Heart left ventricle (tissue), 13 donors: ENCODE results near the gene AHDC1.

ENCODE experiments used
- CTCF ChIP-seq, 12 donors: fragments of 200-600 bp; sonication (generic) in 4 of 12; IDR thresholded peaks; one replicate each; pipeline versions ENCODE4 v1.5.0 to v1.8.0; 2018 to 2022; ENCODE audit warnings: antibody characterized with exemption in 12 of 12, mild to moderate bottlenecking in 5 of 12
- POLR2A ChIP-seq, 2 donors: fragments of 450-650 bp; IDR thresholded peaks; one replicate each; pipeline ENCODE4 v1.6.1; 2017; ENCODE audit warnings: antibody characterized with exemption in 2 of 2, mild to moderate bottlenecking in 2 of 2, moderate library complexity in 2 of 2
- donor health status: ischemic (EF 13 %, LVEDD 7.1; RV severe dilation, severe dysfunction).
- donor health status: DM: no; HTN: yes; CAD: no.
- donor health status: DM: no; HTN: no; CAD: no.
- donor health status: ischemic (EF 25% LVEDD 6.9; RV normal size, moderate dysfunction).
- donor health status: ischemic (EF 25% LVEDD 5.7; RV mildly dilated, moderate dysfunction).
- donor health status: ischemic (EF 35%, LVEDD 5.7; RV mildly dilated, moderate dysfunction).
- donor health status: nonischemic (EF 11% LVEDD 7.7; RV severe dilation, severe dysfunction).
- donor health status: DM: yes; HTN: yes; CAD: no.
- donor health status: PGD.
- donor health status: ischemic (EF 29% LVEDD 5.4; RV normal size, mild dysfunction).
- donor health status: nonischemic (EF 23%, LVEDD 6.1; RV moderate dilation, normal function).

DNA sequence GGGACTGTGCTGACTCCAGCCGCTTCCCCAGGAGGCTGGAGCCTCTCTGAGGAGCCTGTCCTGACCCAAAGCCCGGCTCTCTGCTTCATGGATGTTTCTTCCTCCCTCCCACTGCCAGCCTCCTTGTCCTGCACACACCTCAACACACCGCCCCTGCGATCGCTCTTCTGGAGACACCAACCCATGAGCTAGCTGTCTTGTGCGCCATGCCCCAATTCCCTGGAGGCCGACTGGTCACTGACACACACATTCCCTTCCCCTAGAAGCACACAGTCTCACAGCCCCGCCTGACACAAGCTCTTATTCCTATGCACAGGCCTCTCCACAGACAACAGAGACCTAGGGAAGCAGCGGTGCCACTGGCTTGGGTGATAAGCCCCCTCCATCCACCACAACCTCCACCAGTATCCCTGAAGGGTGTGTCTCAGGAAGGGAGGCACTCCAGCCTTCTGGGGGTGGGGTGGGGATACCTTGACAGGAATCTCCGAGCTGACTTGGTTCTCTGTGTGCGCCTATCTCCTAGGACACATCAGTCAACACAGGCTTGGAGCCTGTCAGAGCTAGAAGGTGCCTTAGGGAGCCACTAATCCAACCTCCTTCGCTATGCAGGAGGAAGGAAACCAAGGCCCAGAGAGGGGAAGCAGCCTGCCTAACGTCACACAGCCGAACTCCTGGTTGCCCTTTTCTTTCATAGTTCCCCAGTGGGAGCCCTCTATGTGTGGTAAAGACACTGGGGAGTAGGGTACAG lies 31.1 kb downstream of the AHDC1 start:
- TF ChIP-seq CTCF (IDR thresholded peaks at IDR 0.05) (no peak), POLR2A (IDR thresholded peaks at IDR 0.05) (no peak)
